ENCODE data around the gene SPTSSA. TPM values are rescaled to one million over a fixed set of nuclear protein-coding genes. Genes with fewer than 3 reads are reported as not detected.

The SPTSSA gene
- total and polyA plus RNA-seq, 10 of the 15 experiments (the other 5 are each of a cell fraction or from before 2014, with no cell fraction given): 9.3 to 37.7 (median 21.0) TPM

- no TSS peak for BruUV-seq (replicated peaks)
- Histone ChIP-seq H3K9ac (ENCODE audit: control insufficient read depth, insufficient read depth, low read length) (no peak overlapping the region), H3K27ac (ENCODE audit: control insufficient read depth, insufficient read depth) (no peak overlapping the region), H3K4me2 (ENCODE audit: control insufficient read depth, insufficient read depth) (no peak overlapping the region), H3K4me3 (no peak overlapping the region), H3K36me3 (ENCODE audit: control insufficient read depth in 2 of 2, insufficient read depth in 2 of 2, low read length in 1 of 2) (no peaks in the 10 kb centered on the region), H3K27me3 (replicated peaks in 1 of 2; ENCODE audit: control insufficient read depth in 2 of 2, insufficient read depth in 2 of 2, low read length in 1 of 2) (no peaks in the 10 kb centered on the region), H3K9me3 (replicated peaks; ENCODE audit: control insufficient read depth, insufficient read depth, low read length) (no peaks in the 10 kb centered on the region), H4K20me1 (ENCODE audit: control insufficient read depth, insufficient read depth) (no peaks in the 10 kb centered on the region), H3K4me1 (ENCODE audit: control insufficient read depth, insufficient read depth, low read length) (no peaks in the 10 kb centered on the region), H2AFZ (ENCODE audit: control insufficient read depth, low read depth, low read length) (no peak overlapping the region), H3K79me2 (ENCODE audit: control insufficient read depth, insufficient read depth, low read length) (no peaks in the 10 kb centered on the region)
- no peak for TF ChIP-seq NBN (IDR thresholded peaks at IDR 0.05)
- no peak for TF ChIP-seq FOXK2 (IDR thresholded peaks at IDR 0.05)
- no peak for TF ChIP-seq E2F4 (IDR thresholded peaks at IDR 0.05; ENCODE audit: low read depth, low read length)
- TF ChIP-seq NFYB (IDR thresholded peaks at IDR 0.05; ENCODE audit: insufficient read depth, low read depth, low read length): no peak
- no peak for TF ChIP-seq SREBF2 (IDR thresholded peaks at IDR 0.05; ENCODE audit: low read length)
- TF ChIP-seq DPF2 (IDR thresholded peaks at IDR 0.05): no peak
- TF ChIP-seq PKNOX1 (IDR thresholded peaks at IDR 0.05): no peak
- TF ChIP-seq ESRRA (IDR thresholded peaks at IDR 0.05; ENCODE audit: low read length): no peak
- ATAC-seq (no peak), DNase-seq (ENCODE audit: low read depth, low spot score) (no peak), FAIRE-seq (no peak)
- ChIA-PET POLR2A (no interaction called here), RAD21 (ENCODE audit: unreplicated experiment) (no interaction called here), CTCF (interaction anchor here (0.9 kb wide), 1 partner anchor 157 kb away, joined by 3 read pairs; no protein-coding TSS in a partner anchor), SMC1A (ENCODE audit: uncharacterized antibody, unreplicated experiment) (interaction anchor here (0.6 to 1.0 kb wide), 4 partner anchors 8 to 127 kb away, joined by 3 to 4 read pairs (median 3); partner anchors contain the start of gene SPTSSA)
- intact Hi-C loops (cut with micrococcal nuclease; ENCODE audit: unreplicated experiment): no loop called here
- 85% methylated on average over 2 of the region's 2 CpGs for WGBS (ENCODE audit: insufficient coverage, insufficient replicate concordance, low lambda C conversion rate, missing lambda C conversion rate)
- in situ Hi-C loops (cut with MboI): no loop called here
Observed at GRCh38 chr14:34482463-34482862, 20.4 kb upstream of the SPTSSA start.
